22Rv1 (cell line): ENCODE data around the gene AFG3L2.

ENCODE experiments used
- ZFX ChIP-seq: fragments of 450-650 bp; IDR thresholded peaks from 2 replicates; pipeline ENCODE4 v1.6.1; 2017; ENCODE audit warnings: antibody characterized with exemption, borderline replicate concordance
- TF ChIP-seq, protein P1 (sequence below): fragments of 450-650 bp; IDR thresholded peaks from 2 replicates; pipeline ENCODE4 v1.5.1; 2017; ENCODE audit warnings: mild to moderate bottlenecking

GRCh38 chr18:12293831-12294230 lies 83.2 kb downstream of the AFG3L2 start:
- TF ChIP-seq, protein P1, sequence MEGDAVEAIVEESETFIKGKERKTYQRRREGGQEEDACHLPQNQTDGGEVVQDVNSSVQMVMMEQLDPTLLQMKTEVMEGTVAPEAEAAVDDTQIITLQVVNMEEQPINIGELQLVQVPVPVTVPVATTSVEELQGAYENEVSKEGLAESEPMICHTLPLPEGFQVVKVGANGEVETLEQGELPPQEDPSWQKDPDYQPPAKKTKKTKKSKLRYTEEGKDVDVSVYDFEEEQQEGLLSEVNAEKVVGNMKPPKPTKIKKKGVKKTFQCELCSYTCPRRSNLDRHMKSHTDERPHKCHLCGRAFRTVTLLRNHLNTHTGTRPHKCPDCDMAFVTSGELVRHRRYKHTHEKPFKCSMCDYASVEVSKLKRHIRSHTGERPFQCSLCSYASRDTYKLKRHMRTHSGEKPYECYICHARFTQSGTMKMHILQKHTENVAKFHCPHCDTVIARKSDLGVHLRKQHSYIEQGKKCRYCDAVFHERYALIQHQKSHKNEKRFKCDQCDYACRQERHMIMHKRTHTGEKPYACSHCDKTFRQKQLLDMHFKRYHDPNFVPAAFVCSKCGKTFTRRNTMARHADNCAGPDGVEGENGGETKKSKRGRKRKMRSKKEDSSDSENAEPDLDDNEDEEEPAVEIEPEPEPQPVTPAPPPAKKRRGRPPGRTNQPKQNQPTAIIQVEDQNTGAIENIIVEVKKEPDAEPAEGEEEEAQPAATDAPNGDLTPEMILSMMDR = no peak
- TF ChIP-seq ZFX = no peak
